Activated gamma-delta T cell treated with Interleukin-2 at 50 U/mL for 16 hours (primary cell): Measurements from ENCODE around the gene RGS3.

Experiments
- DNase-seq: peaks from one replicate; pipeline ENCODE4 v3.0.0-alpha.2; 2020

The RGS3 gene

GRCh38 chr9:113645227-113645977 is 181.9 kb downstream of the RGS3 start:
- no peak for DNase-seq

DNA sequence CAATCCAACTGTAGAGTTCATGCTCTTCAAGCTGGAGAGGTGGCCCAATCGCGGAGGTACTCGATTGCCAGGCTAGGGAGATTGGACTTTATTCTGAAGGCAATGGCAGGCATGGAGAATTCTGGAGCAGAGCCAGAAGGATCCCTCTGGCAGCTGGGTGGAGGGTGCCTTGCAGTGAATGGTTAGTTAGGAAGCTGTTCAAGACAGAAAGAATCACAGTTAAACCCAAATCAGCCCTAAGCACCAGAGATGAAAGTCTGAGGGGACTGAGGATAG is 182.4 kb downstream of the RGS3 start:
- DNase-seq: no peak

GRCh38 chr9:113646491-113646890 is 183.0 kb downstream of the RGS3 start:
- no peak for DNase-seq
